Prostate gland (tissue), 2 donors: ENCODE data around the gene KLHDC4. TPM values are rescaled to one million over a fixed set of nuclear protein-coding genes. Genes with fewer than 3 reads are reported as not detected.

Experiments
- DNase-seq: peaks from one replicate; pipeline ENCODE4 v3.0.0-alpha.2; 2019; ENCODE audit warnings: low spot score
- H3K27ac ChIP-seq, 2 donors: fragments of 200-600 bp; sonication (generic); 2 replicates each; pipeline ENCODE4 v1.5.1; 2017 to 2019
- H3K27me3 ChIP-seq: fragments of 200-600 bp; sonication (generic); replicated peaks from 2 replicates; pipeline ENCODE4 v1.5.1; 2019; ENCODE audit not compliant: insufficient read depth
- H3K36me3 ChIP-seq, 2 donors: fragments of 200-600 bp; sonication (generic); 1 replicate in 1 of 2; 2 replicates in 1 of 2; pipeline versions ENCODE4 v1.5.1 to v1.8.1; 2017 to 2019
- H3K4me1 ChIP-seq: fragments of 200-600 bp; sonication (generic); replicated peaks from 2 replicates; pipeline ENCODE4 v1.5.1; 2019
- H3K4me3 ChIP-seq, 2 donors: fragments of 200-600 bp; sonication (generic); 2 replicates each; pipeline ENCODE4 v1.5.1; 2017 to 2019
- H3K9me3 ChIP-seq: fragments of 200-600 bp; sonication (generic); 2 replicates; pipeline ENCODE4 v1.5.1; 2017
- POLR2A ChIP-seq: fragments of 450-650 bp; IDR thresholded peaks from one replicate; pipeline ENCODE4 v1.6.1; 2016; ENCODE audit warnings: antibody characterized with exemption, mild to moderate bottlenecking
- POLR2AphosphoS5 ChIP-seq: sonication (generic); formaldehyde crosslinking; IDR thresholded peaks from one replicate; pipeline ENCODE4 v1.6.1; 2017; ENCODE audit warnings: antibody characterized with exemption
- WGBS: methylation state at CpG from one replicate; pipeline ENCODE4 v1.1.5; 2018; 5-methylcytosine and 5-hydroxymethylcytosine counted together
- intact Hi-C: fragments of 100-400 bp; cut with DNase I; formaldehyde crosslinking; loops from one replicate; pipeline ENCODE4 v1.14.2; 2022
- total RNA-seq, 2 donors: library from RNA; depleted of rRNA; stranded (reverse); fragments of >200 nt; gene quantifications; one replicate each; pipeline ENCODE4 v1.1.0, GENCODE V29; 2016
- TF ChIP-seq, protein P1 (sequence below), 4 experiments: fragments of 200-600 bp in 2 of 4; fragments of 450-650 bp in 2 of 4; sonication (generic) in 2 of 4; IDR thresholded peaks; 1 replicate in 3 of 4; 2 replicates in 1 of 4; pipeline ENCODE4 v1.5.1; 2016 to 2019; ENCODE audit warnings: antibody characterized with exemption in 4 of 4, mild to moderate bottlenecking in 2 of 4, moderate library complexity in 2 of 4

Gene KLHDC4
- total RNA-seq, 2 donors from 2014 or later = 28.2 to 56.4 TPM

DNA sequence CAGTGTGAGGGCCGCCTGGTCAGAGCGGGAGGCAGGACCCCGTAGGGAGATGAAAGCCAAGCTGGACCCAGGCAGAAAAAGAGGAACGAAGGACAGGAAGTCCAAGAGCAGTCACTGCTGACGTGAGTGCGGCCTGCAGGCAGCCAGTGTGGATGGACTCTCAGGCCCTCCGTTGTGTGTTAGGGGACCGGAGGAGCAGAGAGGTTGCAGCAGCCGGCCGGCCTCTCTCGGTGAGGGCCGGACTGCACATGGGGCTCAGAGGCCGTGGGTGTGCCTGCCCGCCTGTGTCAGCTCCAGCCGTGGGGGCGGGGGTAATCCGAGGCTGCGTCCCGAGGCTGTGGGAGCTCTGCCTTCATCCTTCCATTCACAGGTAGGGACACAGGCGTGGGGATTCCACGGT is 96.1 kb downstream of the KLHDC4 start:
- Histone ChIP-seq H3K4me3 (no peak overlapping the region), H3K4me1 (no peaks in the 10 kb centered on the region), H3K27me3 (no peaks in the 10 kb centered on the region), H3K36me3 (no peaks in the 10 kb centered on the region), H3K27ac (no peak overlapping the region), H3K9me3 (no peaks in the 10 kb centered on the region)
- no peak for DNase-seq
- TF ChIP-seq POLR2A (no peak), POLR2AphosphoS5 (no peak)
- TF ChIP-seq, protein P1, sequence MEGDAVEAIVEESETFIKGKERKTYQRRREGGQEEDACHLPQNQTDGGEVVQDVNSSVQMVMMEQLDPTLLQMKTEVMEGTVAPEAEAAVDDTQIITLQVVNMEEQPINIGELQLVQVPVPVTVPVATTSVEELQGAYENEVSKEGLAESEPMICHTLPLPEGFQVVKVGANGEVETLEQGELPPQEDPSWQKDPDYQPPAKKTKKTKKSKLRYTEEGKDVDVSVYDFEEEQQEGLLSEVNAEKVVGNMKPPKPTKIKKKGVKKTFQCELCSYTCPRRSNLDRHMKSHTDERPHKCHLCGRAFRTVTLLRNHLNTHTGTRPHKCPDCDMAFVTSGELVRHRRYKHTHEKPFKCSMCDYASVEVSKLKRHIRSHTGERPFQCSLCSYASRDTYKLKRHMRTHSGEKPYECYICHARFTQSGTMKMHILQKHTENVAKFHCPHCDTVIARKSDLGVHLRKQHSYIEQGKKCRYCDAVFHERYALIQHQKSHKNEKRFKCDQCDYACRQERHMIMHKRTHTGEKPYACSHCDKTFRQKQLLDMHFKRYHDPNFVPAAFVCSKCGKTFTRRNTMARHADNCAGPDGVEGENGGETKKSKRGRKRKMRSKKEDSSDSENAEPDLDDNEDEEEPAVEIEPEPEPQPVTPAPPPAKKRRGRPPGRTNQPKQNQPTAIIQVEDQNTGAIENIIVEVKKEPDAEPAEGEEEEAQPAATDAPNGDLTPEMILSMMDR (IDR thresholded peaks at IDR 0.05) = no peak
- WGBS = 77% methylated on average over 21 of the region's 21 CpGs
- intact Hi-C loops = no loop called here

DNA sequence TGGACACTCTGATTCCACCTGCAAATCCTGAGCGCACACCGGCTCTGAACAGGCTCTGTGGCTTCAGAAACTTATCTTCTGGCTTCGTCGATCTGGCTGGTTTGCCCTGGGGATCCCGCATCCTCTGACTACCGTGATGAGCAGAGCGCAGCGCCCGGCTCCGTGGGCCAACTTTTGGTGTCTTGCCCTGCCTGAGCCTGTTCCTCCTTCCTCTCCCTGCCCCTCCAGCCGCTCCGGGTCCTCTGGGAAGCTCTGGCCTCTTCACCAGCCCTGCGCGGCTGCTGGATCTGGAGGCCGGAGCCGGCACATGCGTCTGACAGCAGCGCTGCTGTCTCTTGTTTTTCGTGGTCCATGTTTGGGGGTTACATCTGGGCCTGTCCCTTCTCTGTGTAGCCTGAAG is 97.8 kb downstream of the KLHDC4 start:
- Histone ChIP-seq H3K4me1 (no peaks in the 10 kb centered on the region), H3K4me3 (no peak overlapping the region), H3K9me3 (no peaks in the 10 kb centered on the region), H3K27ac (no peak overlapping the region), H3K36me3 (no peaks in the 10 kb centered on the region), H3K27me3 (no peaks in the 10 kb centered on the region)
- intact Hi-C loops = no loop called here
- TF ChIP-seq POLR2A = no peak
- TF ChIP-seq, protein P1 (IDR thresholded peaks at IDR 0.05) = no peak
- TF ChIP-seq POLR2AphosphoS5 = no peak
- no peak for DNase-seq
- 91% methylated on average over 19 of the region's 19 CpGs for WGBS

DNA sequence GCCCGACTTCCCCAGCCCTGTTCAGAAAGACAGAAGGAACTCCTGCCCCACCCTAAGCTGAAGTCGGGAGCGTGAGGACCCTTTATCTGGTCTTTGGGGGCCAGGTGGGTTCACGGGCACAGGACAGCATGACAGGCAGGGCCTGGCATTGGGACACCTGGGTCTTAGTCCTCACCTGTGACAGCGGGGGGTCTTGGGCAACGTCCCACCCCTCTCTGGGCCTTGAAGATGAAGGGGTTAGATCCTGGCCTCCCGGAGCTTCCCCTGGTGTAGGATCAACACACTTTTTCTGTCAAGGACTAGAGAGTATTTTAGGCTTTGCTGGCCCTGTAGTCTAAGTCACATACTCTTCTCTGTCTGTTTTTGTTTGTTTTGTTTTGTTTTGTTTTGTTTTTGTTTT is 98.3 kb downstream of the KLHDC4 start:
- intact Hi-C loops = no loop called here
- Histone ChIP-seq H3K36me3 (no peaks in the 10 kb centered on the region), H3K4me3 (no peak overlapping the region), H3K4me1 (no peaks in the 10 kb centered on the region), H3K27me3 (no peaks in the 10 kb centered on the region), H3K27ac (no peak overlapping the region), H3K9me3 (no peaks in the 10 kb centered on the region)
- DNase-seq = no peak
- WGBS = 78% methylated on average over 7 of the region's 7 CpGs
- TF ChIP-seq, protein P1 (IDR thresholded peaks at IDR 0.05) = no peak
- TF ChIP-seq POLR2AphosphoS5 = no peak
- no peak for TF ChIP-seq POLR2A

DNA sequence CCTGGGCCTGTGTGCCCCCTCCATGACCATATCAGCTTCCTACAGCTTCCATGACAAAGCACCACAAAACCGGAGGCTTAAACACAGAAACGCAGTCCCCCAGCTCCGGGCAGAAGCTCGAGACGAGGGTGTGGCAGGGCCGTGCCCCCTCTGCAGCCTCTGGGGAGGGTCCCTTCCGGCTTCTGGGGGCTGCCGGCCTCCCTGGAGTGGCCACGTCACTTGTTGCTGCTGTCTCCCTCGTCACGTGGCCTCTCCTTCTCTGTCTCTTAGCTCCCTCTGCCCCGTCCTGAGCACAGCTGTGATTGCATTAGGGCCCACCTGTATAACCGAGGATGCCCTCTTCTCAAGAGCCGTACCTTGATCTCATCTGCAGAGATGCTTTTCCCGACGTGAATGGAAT is 98.9 kb downstream of the KLHDC4 start:
- intact Hi-C loops = no loop called here
- no peak for DNase-seq
- Histone ChIP-seq H3K36me3 (no peaks in the 10 kb centered on the region), H3K27ac (no peak overlapping the region), H3K9me3 (no peaks in the 10 kb centered on the region), H3K27me3 (no peaks in the 10 kb centered on the region), H3K4me3 (no peak overlapping the region), H3K4me1 (no peaks in the 10 kb centered on the region)
- TF ChIP-seq POLR2AphosphoS5 (no peak), POLR2A (no peak)
- TF ChIP-seq, protein P1 (IDR thresholded peaks at IDR 0.05) = no peak
- WGBS = 73% methylated on average over 16 of the region's 16 CpGs

DNA sequence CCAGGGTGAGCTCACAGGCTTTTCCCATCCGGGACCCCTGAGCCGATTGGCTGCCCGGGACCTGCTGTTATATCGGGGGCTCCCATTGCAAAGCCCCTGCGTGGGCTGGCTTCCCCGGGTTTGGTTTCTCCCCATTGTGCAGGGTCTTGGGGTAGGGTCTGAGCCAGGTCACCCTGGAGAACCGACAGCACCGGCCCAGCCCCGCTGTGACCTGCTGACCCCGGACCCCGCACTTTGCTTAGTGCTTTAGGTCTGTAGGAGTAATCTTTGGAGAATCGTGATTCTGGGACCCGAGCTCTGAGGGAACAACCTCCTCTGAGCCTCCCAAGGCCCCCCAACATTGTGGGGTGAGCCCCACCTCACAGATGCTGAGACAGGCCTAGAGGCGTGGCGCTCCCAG is 100.6 kb downstream of the KLHDC4 start:
- peaks cover under 1% of the 10 kb centered on the region for H3K27me3 ChIP-seq

More for the DNA sequence above, 100.6 kb downstream of the KLHDC4 start:
- intact Hi-C loops = no loop called here
- Histone ChIP-seq H3K4me1 (no peaks in the 10 kb centered on the region), H3K27ac (no peak overlapping the region), H3K9me3 (no peaks in the 10 kb centered on the region), H3K4me3 (no peak overlapping the region), H3K36me3 (no peaks in the 10 kb centered on the region)
- DNase-seq = no peak
- TF ChIP-seq POLR2A (no peak), POLR2AphosphoS5 (no peak)
- TF ChIP-seq, protein P1 (IDR thresholded peaks at IDR 0.05) = no peak
- 88% methylated on average over 13 of the region's 15 CpGs for WGBS
